NCI-H2196 treated with DMSO at 0.1 percent for 48 hours (cell line): ENCODE data around the gene GDPD5.

ENCODE experiments used
- DNase-seq: peaks from one replicate; lab custom pipeline; 2025; ENCODE audit not compliant: unreplicated experiment; lab: John Stamatoyannopoulos, UW

GDPD5 gene, protein sequence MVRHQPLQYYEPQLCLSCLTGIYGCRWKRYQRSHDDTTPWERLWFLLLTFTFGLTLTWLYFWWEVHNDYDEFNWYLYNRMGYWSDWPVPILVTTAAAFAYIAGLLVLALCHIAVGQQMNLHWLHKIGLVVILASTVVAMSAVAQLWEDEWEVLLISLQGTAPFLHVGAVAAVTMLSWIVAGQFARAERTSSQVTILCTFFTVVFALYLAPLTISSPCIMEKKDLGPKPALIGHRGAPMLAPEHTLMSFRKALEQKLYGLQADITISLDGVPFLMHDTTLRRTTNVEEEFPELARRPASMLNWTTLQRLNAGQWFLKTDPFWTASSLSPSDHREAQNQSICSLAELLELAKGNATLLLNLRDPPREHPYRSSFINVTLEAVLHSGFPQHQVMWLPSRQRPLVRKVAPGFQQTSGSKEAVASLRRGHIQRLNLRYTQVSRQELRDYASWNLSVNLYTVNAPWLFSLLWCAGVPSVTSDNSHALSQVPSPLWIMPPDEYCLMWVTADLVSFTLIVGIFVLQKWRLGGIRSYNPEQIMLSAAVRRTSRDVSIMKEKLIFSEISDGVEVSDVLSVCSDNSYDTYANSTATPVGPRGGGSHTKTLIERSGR

GRCh38 chr11:75525433-75526191 is at the start of gene GDPD5:
GDPD5 (minus strand) TSS chr11:75525941; CDS start chr11:75477735, 48,206 bp downstream.
- peak; percentile 81 for DNase-seq

- no peak for DNase-seq
Measured at GRCh38 chr11:75574698-75575602, 49.2 kb upstream of the GDPD5 start.

GRCh38 chr11:75572744-75573143 is 47.0 kb upstream of the GDPD5 start:
- no peak for DNase-seq

DNA sequence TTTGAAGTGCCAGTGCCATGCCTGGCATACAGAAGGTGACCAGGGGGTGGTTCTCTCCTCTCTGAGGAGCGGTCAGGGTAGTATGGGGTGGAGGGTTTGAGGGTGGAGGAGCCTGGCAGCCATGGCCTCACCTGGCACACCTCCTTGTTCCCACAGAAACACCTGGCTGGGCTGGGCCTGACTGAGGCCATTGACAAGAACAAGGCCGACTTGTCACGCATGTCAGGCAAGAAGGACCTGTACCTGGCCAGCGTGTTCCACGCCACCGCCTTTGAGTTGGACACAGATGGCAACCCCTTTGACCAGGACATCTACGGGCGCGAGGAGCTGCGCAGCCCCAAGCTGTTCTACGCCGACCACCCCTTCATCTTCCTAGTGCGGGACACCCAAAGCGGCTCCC is 45.9 kb upstream of the GDPD5 start:
- no peak for DNase-seq

DNA sequence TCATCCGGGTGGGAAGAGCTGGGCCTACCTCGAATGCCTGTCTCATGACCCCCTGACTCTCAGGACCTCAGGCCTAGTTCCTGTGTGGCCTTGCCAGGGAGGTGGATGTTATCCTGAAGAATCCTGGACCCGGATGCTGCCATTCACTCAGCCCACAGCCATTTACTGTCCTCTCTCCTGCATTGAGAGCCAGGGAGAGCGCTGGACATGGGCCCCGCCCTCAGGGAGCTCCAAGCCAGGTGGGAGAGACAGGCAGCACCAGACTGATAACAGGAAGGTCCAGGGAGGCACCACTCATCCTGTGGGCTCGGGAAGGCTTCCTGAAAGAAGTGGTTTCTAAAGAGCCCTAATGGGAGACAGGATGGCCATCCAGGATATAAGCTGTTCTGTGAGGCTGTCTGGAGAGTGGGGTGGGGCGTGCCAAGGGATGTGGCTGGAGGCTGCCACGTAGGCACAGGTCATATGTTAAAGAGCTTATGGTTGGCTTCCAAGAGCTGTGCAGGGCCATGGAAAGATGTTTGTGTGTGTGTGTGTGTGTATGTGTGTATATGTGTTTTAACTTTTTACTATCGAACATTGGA is 44.9 kb upstream of the GDPD5 start:
- no peak for DNase-seq

DNA sequence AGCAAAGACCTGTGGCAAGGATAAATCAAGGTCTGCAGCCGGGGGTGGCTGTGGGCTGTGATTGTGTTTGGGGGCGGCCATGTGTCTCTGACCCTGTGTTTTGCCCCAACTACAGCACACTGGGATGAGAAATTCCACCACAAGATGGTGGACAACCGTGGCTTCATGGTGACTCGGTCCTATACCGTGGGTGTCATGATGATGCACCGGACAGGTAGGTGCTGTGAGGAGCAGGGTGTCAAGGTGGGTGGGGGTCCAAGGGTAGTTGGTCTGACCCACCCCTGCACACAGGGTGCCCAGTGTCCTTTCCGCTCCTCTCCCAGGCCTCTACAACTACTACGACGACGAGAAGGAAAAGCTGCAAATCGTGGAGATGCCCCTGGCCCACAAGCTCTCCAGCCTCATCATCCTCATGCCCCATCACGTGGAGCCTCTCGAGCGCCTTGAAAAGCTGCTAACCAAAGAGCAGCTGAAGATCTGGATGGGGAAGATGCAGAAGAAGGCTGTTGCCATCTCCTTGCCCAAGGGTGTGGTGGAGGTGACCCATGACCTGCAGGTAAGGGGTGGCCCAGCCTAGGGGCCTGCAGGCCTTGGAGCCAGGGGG is 43.0 kb upstream of the GDPD5 start:
- DNase-seq = no peak

GRCh38 chr11:75567971-75568370 is 42.2 kb upstream of the GDPD5 start:
- DNase-seq = no peak

- DNase-seq = no peak
Measured at GRCh38 chr11:75566763-75567279, 41.1 kb upstream of the GDPD5 start.

DNA sequence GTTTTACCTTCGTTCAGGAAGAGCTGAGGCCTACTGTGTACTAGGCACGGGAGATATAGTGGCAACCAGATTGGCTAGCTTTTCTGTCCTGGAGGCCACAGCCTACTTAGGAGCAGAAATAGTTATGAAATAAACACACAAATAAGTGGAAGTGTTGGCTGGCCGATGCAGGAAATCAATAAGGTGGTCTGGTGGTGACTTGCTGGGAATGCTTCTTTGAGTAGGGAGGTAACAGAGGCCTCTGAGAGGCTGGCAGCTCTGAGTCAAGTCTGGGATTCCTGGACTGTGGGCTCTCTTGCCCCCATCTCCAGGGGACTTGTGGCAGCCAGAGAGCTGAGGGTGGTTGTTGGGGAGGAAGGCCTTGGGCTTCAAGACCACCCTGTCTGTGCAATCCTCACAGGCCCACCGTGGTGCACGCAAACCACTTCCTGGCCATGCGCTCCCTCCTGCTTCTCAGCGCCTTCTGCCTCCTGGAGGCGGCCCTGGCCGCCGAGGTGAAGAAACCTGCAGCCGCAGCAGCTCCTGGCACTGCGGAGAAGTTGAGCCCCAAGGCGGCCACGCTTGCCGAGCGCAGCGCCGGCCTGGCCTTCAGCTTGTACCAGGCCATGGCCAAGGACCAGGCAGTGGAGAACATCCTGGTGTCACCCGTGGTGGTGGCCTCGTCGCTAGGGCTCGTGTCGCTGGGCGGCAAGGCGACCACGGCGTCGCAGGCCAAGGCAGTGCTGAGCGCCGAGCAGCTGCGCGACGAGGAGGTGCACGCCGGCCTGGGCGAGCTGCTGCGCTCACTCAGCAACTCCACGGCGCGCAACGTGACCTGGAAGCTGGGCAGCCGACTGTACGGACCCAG is 40.4 kb upstream of the GDPD5 start:
- no peak for DNase-seq

GRCh38 chr11:75565221-75565814 is 39.6 kb upstream of the GDPD5 start:
- no peak for DNase-seq

DNA sequence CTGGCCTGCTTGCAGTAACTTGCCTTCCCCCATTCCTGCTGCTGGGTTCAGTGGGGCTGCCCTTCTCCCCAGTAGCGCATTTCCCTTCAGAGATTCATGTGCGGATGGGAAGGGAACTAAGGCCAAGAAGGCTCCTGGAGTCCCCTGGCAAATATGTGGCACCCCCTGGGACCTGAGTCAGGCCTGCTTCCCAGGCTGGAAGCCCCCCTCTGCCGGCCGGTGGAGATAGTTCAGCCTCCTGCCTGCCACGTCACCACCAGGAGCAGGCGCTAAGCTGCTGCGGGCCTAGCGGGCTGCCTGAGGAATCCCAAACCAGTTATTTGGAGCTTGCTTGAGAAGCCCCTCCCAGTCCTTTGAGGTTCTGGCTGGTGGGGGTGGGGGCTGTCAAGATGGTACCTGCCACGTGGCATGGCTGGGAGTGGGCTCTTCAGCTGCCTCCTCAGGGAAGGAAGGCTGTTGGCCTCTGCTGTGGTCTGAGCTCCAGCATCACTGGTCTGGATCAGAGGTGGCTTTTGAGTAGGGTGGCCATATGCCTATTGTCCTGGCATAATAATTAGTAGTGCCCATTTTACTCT is 38.3 kb upstream of the GDPD5 start:
- no peak for DNase-seq

DNA sequence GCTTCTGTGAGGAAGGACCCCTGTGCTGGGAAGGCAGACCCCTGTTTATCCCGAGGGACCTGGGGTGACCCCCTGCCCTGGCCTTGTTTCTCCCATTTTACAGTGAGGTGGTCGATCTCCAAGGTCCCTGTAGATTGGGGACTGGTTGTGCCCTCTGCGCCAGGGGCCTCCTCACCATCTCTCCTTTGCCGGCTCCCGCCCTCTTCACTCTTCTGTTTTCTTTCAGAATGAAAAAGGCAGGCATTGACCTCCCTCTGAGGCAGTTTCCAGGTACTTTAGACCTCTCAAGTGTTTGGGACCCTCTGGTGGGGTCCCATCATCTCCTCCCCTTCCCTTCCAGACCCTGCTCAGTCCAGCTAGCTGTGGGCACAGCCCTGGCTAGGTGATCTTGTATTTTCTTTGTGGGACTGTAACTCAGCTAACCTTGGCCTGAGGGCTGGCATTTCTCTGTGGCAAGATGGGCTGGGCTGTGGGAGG is 37.8 kb upstream of the GDPD5 start:
- no peak for DNase-seq

DNA sequence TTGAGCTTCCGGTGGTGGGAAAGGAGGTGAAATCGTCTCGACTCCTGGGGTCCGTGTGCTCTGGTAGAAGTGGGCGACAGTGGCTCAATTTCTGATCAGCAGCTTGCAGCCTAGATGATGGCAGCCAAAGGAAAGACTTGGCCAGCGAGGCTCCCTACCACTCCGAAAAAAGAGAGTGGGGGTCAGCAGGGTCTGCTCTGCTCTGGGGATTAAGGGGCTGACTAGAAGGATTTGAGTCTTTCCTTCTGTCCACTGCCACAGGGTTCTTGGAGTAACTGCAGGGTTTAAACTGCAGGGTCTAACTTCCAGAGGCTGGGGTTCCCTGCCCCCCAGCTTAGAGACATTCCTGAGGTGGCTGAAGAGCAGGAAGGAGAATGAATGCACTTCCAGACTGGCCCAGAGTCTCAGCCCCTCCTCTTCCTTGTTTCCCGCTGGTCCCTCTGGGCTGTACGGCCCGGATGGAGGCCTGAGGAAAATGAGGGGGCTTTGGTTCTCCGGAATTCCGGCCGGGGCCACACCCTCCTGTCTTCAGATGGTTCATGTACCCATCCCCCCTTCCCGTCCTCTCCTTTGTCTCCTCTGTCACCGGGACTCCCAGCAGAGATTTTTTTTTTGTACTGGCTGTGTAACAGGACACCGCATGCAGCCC is 37.2 kb upstream of the GDPD5 start:
- no peak for DNase-seq

DNA sequence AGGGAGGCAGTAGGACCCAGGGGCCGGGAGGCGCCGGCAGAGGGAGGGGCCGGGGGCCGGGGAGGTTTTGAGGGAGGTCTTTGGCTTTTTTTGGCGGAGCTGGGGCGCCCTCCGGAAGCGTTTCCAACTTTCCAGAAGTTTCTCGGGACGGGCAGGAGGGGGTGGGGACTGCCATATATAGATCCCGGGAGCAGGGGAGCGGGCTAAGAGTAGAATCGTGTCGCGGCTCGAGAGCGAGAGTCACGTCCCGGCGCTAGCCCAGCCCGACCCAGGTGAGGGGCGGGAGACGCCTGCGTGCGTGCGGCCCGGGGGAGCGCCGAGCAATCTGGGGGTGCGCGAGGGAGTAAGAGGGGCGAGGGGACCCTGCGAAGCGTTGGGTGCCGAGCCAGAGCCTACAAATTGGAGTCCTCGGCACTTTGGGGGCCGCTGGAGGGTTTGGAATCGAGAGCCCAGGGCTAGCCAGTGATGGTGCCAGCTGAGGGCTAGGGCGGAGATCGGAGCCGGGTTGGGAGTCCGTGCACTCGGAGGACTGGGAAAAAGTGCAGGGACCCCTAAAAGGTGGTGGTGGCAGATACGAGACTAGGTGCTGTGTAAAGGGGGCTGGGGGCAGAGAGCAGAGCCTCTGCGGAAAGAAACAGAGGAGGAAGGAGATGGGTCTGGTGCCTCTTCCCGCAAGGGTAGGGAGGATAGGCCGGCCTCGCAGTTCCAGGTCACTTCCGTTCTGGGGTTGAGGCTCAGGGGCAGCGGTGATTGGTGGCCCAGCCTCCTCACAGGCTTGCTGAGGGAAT is 36.5 kb upstream of the GDPD5 start, which contains the start of gene SERPINH1:
SERPINH1 (plus strand) TSS at position 206 of the 788 bp plus-strand sequence. CDS start 4,097 bp downstream, outside the sequence.
- no peak for DNase-seq

DNA sequence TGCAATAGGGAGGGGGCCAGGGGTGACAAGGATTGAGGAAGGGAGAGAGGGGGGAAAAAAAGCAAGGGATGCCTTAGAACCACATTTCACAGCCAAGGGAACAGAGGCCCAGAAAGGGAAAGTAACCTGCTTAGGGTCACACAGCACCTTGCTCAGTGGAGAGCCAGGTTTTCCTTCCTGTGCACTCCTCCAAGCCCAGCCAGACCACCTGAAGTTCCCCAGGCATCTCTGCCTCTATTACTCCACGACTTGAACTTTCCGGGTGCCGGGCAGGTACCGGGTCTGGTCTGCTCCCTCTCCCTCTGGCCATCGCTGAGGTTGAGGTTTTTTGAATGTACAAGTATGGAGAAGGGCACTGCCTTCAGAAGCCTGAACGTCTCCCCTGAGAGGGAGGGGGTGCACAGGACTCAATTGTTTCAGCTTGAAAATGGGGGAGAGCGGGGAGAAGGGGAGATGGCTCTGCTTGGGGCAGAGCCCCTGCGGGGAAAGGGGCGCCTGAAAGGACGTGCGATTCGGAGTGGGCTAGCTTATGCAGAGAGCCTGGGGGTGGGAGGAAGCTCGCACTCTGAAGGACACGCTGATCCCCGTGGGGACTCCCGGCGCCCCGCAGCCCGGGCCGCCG is 35.8 kb upstream of the GDPD5 start:
- DNase-seq = no peak

- DNase-seq = no peak
Measured at GRCh38 chr11:75560644-75561043, 34.9 kb upstream of the GDPD5 start.
